ENCODE results near the gene WWOX.
"Not testable (repeated sequence)": the region's sequence is repeated elsewhere in the genome, so short reads cannot be mapped to it uniquely, and the experiment has no call there.

Gene WWOX

GRCh38 chr16:78596996-78597422 lies 497.6 kb downstream of the WWOX start:
- no peak for TF ChIP-seq CTCF (IDR thresholded peaks at IDR 0.05; ENCODE audit: insufficient read depth, low read length, missing control alignments)
- no peak for DNase-seq (ENCODE audit: low read depth, low spot score)
- CTCF ChIA-PET: no interaction called here
- no peak overlapping the region for H3K4me3 ChIP-seq (ENCODE audit: low read depth, low read length)
- POLR2A ChIA-PET: no interaction called here

DNA sequence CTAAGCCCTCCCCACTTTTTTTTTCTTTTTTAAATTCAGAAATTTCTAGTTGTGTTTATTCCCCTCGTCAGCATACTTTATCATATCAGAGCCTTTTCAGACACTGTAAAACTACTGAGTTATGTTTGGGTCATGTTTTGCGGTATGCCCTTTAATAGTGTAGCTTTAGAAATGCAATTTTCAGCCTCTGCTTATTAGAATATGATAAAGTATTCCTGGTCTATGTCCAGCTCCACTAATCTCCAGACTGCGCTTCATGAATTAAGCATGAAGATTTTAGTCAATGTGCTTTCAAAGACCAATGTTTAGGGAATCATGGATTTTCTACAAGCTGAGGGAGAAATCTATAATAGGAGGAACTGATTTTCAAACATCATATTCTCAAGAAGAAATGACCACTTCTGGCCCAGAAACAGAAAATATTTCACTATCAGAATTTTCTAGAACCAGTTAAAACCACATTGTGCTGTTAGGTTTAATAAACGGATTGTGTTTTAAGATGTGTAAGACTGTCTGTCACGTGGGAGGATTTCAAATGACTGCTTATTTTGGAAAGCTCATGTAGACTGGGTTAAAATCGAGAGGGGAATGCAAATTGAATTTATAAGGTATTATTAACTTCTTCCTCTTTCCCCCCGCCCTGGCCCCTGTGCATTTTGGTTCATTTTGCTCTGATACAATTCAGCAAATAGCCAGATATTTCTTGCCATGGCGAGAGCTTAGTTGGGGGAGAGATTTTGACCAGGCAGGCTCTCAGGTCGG lies 498.5 kb downstream of the WWOX start:
- no peak for DNase-seq (ENCODE audit: low read depth, low spot score)

DNA sequence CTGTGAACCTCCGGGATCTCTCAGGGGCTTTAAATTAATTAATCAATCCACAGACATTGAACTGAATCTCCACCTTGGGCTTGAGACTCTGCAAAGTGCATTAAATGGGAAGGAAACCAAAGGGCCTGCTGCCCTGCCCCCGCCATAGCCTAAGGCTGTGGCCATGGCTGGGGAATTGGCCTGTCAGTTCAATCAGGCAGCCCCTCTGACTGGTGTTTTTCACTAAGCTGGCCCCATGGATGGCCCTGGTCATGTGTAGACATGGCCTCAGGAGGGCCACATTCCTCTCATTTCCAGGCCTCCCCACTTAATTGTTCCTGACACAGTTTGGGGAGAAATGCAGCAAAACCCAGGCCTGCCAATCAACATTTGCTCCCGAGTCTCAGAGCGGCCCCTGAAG lies 499.8 kb downstream of the WWOX start:
- H3K4me3 ChIP-seq (ENCODE audit: low read depth, low read length): no peak overlapping the region
- no peak for TF ChIP-seq CTCF (IDR thresholded peaks at IDR 0.05; ENCODE audit: insufficient read depth, low read length, missing control alignments)
- POLR2A ChIA-PET: no interaction called here
- no peak for DNase-seq (ENCODE audit: low read depth, low spot score)
- CTCF ChIA-PET: no interaction called here

More for the DNA sequence above, 498.5 kb downstream of the WWOX start:
- H3K4me3 ChIP-seq (ENCODE audit: low read depth, low read length): no peak overlapping the region
- ChIA-PET CTCF (no interaction called here), POLR2A (no interaction called here)
- TF ChIP-seq CTCF (IDR thresholded peaks at IDR 0.05; ENCODE audit: insufficient read depth, low read length, missing control alignments): no peak

- DNase-seq (ENCODE audit: low read depth, low spot score); CTCF ChIA-PET; H3K4me3 ChIP-seq (ENCODE audit: low read depth, low read length); POLR2A ChIA-PET: not testable (repeated sequence)
Measured at GRCh38 chr16:78604423-78605062, 505.1 kb downstream of the WWOX start.

GRCh38 chr16:78605548-78606101 lies 506.2 kb downstream of the WWOX start:
- POLR2A ChIA-PET: no interaction called here
- DNase-seq (ENCODE audit: low read depth, low spot score): no peak
- TF ChIP-seq CTCF (IDR thresholded peaks at IDR 0.05; ENCODE audit: insufficient read depth, low read length, missing control alignments): no peak
- CTCF ChIA-PET: no interaction called here
- no peak overlapping the region for H3K4me3 ChIP-seq (ENCODE audit: low read depth, low read length)

GRCh38 chr16:78606545-78606944 lies 507.1 kb downstream of the WWOX start:
- H3K4me3 ChIP-seq (ENCODE audit: low read depth, low read length): no peak overlapping the region
- TF ChIP-seq CTCF (IDR thresholded peaks at IDR 0.05; ENCODE audit: insufficient read depth, low read length, missing control alignments): no peak
- ChIA-PET CTCF (no interaction called here), POLR2A (no interaction called here)
- DNase-seq (ENCODE audit: low read depth, low spot score): no peak

Measured in AG04449 (cell line).